Stimulated activated CD8-positive, alpha-beta memory T cell treated with anti-CD3 and anti-CD28 coated beads, Interleukin-2, amount 100 ng/mL, for 1 hour (primary cell): ENCODE measurements around the gene ARNT2.

Experiments used
- DNase-seq, 2 donors: peaks; one replicate each; pipeline ENCODE4 v3.0.0-alpha.2; 2020; ENCODE audit warnings: low read depth in 2 of 2

The ARNT2 gene

DNA sequence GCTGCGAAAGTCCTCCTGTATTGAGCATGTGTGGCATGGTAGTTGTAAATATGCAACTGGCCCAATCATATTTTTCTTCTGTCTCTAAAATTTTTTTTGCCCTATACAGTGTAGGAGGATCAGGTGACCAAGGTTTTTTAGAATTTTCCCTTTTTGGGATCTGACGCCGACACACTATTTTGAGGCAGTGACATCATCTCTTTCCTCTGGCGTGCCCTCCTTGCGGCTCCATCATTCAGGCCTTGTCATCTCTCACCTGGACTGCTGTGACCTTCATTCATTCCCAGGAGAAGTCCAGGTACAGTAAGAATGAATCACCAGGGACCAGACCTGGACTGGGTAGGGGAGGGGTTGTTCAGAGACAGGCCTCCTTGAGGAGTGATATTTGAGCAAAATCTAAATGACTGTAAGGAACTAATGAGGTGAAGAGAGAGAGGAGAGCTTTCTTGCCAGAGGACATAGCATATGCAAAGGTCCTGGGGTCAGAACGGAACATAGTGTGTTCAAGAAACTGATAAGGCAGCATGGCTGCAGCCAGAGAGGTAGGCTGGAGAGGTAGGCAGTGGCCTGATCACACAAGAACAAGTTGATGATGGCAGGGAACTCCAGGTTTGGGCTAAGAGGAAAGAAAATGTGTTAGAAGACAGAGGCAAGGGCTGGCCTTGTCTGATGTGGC lies 38.7 kb downstream of the ARNT2 start:
- DNase-seq: no peak

DNA sequence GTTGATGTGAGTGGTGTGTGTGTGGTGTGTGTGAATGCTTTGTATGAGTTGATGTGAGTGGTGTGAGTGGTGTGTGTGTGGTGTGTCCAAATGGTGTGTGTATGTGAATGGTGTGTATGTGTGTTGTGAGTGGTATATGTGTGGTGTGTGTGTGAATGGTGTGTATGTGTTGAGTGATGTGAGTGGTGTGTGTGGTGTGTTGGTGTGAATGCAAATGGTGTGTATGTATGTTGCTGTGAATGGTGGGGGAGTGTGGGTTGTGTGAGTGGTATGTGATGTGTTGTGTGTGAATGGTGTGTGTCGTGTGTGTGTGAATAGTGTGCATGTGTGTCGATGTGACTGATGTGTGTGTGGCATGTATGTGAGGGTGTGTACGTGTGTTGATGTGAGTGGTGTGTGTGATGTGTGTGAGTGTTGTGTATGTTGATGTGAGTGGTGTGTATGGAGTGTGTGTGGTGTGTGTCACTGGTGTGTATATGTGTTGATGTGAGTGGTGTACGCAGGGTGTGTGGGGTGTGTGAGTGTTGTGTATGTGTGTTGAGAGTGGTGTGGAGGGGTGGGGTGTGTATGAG lies 40.6 kb downstream of the ARNT2 start:
- no peak for DNase-seq

DNA sequence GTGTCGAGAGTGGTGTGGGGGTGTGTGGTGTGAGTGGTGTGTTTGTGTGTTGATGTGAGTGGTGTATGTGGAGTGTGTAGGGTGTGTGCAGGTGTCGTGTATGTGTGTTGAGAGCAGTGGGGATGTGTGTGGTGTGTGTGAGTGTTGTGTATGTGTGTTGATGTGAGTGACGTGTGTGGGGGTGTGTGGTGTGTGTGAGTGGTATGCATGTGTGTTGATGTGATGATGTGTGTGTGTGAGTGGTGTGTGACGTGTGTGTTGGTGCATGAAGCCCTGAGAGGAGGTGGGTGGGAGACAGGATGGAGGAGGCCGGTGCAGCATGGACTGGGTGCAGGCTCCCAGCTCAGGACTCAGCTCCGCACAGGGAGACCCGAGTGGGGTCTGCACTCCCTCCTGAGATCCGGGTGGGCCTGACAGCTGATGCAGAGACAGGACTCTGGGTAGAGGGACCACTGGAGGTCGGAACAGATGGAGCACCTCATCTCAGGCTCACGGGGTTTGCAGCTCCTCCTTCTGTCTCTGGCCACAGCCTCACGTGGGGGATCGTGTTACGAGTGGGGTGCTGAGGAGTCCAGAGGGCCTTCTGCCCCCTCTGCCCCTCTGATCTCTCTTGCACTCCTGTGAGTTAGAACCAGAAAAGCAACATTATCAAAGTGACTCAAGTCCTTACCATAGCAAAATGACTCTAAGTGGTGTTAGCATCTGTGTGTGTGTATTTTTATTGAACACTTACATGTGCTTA lies 41.3 kb downstream of the ARNT2 start:
- DNase-seq: no peak

DNA sequence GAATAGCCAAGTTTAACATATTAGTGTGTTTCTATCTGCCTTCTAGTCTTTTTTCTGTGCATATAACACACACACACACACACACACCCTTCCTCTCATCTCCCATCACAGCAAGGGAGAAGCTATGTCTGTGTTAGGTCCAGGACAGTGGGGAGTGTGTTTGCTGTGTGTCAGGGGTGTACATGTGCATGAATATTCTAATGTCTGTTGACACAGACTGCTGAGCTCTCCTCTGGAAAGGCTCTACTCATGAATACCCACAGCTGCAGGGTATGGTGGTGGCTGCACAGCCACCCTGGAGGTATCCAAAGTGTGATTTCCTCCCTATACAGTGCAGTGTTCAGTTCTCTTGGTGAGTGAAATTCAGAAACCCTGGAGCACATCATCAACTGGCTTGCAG lies 42.9 kb downstream of the ARNT2 start:
- no peak for DNase-seq

DNA sequence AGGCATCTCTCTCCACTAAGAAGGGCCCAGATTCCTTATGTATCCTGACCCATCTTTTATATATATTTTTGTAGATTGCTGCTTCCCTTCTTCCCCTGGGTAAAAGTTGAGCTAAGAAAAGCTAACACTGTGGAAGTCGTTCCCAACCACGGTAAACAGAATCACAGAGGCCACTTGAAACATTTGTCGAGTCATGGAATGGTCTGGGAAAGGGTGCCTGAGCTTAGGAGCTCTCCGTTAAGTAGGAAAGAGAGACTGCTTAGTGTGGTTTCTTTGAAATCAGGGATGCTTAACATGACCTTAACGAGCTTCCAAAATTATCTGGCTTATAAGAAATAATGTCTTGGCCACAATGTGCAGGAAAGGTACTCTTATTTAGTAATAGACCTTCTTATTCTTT lies 45.6 kb downstream of the ARNT2 start:
- DNase-seq: no peak

DNA sequence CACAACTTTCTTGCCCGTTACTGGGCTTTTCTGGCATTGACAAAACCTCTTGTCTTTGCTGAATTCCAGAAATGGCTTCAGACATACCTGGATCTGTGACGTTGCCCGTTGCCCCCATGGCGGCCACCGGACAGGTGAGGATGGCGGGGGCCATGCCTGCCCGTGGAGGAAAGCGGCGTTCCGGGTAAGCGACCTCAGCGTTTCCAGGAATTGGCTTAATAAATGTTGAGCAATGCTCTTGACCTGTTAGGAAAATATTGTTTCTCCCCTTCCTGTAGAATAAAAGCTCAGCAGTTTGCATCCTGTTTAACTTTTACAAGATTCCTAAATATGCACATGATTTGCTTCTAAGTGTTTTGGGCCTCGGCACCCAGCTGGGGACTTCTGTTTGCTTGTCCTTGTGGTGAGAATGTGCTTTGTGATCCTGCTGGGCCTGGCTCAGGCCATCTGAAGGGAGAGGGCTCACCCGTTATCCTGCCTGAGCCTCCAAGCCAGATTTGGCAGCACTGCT lies 46.7 kb downstream of the ARNT2 start:
- no peak for DNase-seq

DNA sequence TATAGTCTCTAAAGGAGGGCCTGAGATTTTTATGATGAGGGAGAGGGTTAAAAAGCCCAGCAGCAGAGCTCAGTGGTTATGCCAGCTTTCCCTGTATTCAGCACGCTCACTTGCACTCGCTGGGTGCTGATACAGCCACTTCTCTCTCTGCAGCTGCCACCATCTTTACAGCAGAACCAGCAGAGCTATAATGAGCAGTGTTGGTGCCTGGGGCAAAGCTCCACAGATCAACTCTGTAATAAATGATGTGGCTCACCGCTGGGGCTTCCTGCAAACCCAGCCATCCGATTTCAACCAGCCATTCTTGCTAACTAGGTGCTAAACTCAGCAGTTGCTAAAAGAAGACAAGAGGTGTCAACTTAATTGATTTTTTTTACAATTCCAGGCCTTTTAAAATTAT lies 48.0 kb downstream of the ARNT2 start:
- no peak for DNase-seq

DNA sequence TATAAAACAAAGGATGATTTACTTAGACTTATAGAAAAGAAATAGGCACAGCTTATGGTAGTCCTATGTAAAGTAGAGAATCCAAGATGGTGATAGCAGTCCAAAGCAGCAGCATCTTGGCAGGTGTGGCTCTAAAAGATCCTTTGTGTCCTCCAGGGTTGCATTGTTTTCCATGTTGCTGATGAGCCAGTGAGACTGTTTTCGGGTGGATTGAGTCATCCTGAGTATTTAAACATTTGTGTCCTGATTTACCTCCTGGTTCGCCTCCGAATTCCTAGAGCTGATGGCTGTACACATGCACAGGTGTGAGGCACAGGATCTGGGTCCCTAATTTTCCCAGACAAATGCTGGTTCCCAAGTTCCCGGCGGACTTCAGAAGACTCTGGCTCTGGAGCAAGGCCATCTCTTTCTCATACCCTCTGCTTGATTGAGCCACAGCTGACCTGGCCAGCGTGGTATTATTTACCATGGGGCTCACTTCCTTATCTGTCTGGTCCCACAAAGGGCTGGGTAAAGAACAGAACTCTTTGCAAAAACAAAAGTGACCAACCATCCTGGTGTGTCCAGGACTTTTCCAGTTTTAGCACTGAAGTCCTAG lies 51.0 kb downstream of the ARNT2 start:
- DNase-seq: no peak

DNA sequence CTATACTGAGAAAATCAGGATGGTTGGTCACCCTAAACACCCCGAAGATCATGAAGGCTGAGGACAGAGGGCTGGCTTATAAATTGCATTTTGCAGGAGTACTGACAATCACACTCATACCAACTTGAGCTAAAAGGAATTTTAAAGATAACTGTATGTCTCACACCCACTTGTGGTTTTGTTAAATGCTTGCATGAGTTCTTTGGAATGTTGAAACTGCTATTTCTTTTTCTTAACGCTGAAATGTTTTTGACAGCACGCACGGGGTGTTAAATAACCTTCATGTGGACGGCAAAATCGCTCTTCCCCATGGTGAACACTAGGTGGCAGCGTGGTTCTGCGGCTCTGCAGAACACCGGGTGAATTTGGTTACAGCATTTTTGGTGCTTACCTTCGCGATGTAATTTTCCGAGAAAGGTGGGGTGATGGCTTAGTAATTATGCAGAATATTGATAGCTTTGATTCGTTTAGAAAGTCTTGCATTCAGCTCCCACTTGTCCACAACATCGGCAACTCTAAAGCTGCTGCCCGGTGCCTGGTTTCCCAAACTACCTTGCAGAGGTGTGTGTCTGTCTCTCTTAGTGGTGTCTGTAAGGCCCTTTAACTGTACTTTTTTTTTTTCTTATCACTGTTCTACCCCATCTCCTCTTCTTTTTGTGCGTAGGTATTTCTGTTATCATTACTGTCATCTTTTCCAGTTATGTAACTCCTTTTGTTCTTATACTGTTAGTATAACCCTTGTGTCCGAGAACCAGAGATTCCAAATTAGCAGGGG lies 51.7 kb downstream of the ARNT2 start:
- DNase-seq: peak; percentile 21 to 28

DNA sequence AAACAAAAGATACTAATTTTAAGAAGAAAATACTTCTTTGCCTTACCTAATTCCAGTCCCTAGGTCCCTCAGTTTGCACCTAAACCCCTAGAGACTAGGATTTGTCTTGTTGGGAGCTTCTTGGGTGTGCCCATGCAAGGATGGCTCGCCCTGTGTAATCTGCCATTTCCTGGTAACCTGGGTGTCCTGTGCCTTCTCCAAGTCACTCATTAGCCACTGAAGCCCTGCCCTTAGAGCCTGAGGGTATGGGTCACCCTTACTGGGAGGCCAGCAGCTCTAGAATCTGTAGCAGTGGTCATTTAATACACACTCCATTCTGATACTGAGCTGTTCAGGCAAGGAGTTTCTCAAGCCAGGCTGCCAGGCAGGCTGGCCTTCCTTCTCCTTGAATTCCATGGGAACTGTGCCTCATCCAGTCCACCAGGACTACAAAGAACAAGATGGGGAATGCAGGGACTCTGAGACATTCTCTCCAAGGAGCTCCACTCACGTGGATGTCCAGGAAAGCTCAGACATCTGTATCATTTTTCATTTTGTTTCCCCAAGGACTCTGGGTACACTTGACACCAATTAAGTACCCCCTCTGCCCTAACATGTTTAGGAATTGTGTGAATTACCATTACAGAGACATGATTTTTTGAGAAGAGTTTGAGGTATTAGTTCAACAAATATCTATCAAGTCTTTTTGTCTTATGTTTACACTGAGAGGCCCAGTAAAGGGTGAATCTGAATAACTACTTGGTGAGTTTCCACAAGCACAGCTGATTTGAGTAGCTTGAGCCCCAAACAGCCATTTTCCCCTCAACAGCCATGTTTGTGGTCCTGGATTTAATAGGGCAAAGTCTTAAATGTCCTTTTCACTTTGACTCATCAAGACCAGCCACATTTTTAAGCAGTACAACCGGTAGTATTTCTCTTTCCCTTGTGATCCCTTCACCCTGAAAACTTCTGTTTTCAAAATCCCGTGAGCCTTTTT lies 52.6 kb downstream of the ARNT2 start:
- DNase-seq: no peak

DNA sequence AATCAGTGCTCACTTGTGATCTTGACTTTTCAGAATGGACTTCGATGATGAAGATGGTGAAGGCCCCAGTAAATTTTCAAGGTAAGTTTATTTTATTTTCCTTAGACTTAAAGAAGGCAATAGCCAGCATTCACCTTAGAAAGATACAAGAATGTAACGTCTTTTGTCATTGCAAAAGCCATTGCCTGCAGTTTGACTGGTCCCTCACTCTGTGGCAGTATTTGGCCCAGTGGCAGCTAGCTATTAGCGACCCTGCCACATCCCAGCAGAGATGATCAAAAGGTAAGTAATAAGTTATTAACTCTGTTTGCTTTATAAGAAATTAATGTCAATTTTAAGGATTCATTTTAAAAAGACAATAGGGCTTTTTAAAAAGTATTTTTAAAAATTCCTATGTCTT lies 53.7 kb downstream of the ARNT2 start:
- no peak for DNase-seq

DNA sequence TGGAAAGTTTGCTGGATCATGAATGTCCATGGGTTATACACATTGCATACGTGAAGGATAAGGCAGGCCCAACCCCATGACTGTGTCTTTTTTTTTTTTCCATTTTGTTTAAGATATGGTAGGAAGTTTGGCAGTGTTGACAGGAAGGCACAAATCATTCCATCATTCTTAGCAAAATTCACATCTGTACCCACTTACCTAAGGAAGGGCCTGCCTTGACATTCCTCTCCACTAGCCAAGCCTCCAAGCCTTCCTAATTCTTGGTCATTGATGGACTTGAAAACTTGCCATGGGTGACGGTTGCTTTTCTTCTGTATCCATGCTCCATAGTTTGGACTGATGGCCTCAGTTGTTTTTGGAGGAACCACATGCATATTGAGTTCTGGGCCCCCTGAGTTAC lies 54.4 kb downstream of the ARNT2 start:
- DNase-seq: no peak

DNA sequence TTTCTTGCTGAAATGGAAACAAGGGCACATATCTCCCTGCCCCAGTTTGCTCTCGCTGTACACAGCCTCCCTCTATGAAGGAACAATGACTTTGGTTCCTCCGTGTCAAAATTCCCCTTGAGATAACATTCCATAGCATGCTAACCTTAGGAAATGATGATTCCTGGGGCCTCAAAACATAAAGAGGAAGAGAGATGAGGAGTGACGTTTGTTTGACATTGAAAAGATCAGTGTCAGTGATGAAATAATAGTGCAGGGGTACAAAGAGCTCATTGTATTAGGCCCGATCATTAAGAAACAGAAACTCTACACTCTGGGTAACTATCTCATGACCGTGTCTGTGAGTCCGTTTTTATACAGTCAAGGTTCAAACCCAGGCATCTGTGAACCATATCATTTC lies 55.2 kb downstream of the ARNT2 start:
- no peak for DNase-seq

DNA sequence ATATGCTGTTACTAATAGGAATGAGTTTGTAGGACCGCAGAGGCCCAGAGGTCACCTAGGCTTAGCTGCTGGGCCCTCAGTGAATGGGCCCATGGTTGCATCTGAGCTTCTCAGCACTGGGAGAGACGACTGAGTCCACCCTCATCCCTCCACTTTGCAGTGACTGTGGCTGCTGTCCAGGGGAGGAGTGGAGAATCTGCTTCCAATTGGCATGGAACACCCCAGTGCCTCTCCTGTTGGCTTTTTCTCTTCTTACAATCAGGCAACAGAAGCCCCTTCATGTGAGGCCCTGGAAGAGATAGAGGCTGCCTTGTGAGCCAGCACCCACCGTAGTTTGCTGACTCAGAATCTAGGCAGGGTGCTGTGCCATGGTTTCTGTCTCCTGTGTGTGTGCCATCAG lies 55.6 kb downstream of the ARNT2 start:
- no peak for DNase-seq

DNA sequence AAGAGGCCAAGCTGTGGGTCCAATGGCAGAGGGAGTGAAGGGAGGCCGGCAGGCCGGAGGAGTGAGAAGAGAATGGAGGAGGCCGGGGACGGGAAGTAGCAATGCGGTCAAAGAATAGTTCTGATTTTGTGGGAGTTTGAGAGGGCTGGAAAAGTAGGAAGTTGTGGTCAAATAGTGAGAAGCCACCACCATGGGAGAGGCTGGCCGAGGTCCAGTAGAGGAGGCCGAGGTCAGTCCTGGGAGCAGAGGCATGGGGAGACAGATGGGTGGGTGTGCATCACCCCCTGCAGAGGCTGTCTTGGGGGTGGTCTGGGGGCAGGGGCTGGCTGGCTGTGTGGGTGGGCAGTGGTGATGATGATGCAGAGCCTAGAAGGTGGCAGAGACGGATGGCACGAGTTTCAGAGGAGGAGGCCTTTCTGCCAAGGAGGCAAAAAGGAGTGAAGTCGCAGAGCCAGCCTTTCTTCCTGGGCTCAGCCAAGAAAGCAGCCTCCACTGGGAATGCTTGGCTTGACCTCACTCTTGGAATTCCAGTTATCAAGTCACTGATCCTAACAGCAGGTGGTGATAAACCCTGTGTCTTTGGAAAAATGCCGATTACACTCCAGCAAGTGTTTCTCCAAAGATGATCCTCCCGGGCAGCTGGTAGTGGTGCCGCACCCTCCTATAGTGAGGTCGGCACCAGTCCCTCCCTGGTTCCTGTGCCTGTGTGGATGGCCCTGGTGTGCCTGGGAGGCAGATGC lies 57.3 kb downstream of the ARNT2 start:
- DNase-seq: no peak

DNA sequence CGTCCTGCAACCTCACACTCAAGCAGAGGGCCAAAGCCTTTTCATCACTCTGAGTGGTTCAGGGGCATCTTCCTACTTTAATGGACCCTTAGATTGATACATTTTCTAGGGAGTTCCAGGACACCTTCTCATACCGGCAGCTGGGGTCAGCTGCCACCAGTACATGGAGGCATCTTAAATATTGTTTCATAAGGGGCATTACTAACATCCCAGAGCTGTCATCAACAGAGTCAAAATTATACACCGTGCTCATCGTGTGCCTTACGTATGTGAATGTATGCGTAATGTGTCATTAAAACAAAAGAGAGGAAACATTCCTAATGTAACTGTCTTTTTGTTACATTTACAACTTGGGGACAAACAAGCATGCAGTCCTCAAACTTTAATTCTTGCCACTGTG lies 57.9 kb downstream of the ARNT2 start:
- DNase-seq: no peak

DNA sequence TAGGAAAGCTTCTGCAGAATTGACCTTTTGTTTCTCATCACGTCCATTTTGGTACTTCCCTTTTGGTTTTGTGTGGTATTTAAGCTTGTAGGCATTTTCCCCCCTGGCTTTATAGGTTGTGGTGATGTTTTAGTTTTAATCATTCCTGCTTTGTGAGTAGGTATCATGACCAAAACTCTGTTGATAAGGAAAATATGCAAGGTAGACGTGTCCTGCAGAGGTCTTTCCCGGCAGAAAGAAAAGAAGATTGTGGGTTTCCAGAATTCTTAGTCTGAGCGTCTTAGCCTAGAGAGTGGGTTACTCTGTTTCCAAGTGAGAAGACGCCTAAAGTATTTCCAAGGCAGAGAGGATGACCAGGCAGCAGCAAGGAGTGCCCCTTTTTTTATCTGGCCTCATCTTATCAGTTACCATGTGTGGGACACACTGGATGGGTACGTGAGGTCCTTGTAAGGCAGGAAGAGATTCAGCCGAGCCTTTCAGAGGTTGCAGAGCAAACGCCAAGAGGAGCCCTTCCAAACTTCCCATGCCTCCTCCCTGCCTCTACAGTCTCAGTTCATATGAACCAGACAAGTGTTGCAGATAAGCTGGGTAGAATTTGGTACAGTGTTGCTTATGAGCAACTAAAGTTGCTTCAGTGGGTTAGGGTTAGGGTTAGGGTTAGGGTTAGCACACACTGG lies 58.8 kb downstream of the ARNT2 start:
- DNase-seq: no peak

DNA sequence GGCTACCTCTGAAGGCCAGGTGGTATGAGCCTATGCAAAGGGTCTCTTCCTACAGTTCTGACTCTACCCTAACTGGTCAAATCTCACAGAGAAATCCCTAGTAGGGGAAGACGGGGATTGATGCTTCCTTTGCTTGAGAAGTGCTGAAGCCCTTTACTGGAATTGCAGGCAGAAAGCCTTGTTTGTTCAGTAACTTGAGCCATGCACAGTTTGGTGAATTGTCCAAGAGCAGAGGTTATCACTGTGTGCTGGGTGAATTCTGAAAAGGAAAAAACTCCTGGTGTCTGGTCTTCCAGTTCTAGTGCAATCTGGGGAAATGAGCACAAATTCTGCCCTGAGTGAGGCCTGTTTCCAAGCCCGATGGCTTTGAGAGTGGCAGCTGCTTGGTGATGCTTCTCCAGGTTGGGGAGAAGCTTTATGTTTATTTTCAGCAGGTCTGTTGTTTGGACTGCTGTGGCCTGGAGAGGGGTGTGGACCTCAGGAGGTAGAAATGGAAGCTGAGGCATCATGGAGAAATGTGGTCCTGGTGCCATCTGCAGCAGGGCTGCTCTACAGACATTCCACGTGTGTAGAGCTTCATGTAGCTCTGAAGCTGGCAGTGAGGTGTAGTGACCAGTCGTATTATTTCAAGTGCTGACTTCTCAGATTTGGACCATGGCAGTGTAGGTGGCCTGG lies 60.9 kb downstream of the ARNT2 start:
- no peak for DNase-seq

DNA sequence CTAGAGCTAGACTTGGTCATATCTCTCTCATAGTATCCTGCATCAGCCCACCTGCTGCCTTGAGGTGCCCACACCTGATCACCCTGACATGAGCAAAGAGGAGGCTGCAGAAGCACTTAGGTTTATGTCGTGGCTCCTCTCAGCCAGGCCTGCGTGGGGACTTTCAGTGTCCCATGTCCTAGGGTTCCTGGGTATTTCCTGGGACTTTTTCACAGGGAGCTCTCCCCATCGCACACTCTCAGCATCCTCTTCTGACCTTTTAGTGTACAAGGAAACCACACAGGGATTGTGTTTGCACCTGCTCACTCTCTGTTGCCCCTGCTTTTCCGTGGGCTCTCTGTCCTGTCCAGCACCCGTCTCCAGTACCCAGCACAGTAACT lies 61.4 kb downstream of the ARNT2 start:
- no peak for DNase-seq
